COLO829 (cell line): ENCODE results near the gene CITED2.
"Not testable (repeated sequence)": the region's sequence is repeated elsewhere in the genome, so short reads cannot be mapped to it uniquely, and the experiment has no call there.

ENCODE experiments used
- DNase-seq: peaks from one replicate; pipeline ENCODE4 v3.0.0; 2012; ENCODE audit warnings: low spot score

CITED2 gene, protein sequence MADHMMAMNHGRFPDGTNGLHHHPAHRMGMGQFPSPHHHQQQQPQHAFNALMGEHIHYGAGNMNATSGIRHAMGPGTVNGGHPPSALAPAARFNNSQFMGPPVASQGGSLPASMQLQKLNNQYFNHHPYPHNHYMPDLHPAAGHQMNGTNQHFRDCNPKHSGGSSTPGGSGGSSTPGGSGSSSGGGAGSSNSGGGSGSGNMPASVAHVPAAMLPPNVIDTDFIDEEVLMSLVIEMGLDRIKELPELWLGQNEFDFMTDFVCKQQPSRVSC

DNA sequence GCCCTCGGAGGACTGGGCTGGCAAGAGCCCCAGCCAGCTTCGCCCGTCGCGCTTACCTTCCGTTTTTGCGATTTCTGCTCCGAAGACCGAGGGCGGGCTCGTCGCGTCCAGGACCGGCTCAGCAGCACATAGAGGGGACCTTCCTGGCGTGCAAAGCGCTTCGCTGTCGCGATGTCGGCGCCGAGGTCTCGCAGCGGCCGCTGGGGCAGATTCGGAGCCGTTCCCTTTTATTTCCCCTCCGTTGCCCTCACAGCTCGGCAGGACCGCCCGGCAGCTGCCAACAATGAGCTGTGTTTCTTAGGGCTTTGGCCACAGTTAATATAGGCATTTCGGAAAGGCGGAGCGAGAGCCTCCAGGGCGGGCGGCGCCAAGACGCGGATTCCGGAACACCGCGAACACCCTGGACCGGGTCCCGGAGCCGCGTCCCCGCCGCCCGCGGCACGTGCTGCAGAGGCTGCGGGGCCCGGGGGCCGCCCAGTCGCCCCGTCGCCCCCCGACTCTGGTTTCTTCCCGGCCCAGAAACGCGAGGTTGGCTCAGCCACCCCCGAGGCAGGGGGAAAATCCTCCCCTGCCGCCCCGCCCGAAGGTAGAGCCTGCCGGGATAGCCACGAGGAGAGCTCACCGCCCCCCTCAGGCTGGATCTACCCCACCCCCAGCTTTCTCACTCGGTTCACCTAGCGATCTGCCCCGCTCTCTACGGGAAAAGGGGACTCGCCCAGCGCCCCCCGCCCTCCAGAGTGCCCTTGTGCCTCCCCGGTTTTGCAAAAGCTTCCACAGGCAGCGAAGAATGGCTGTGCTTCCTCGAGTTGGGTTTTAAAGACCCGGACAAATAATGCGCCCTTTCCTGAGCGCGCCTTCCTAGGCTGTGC, at the start of gene CITED2:
Gene CITED2 (minus strand): TSS at position 292 of the 869 bp plus-strand sequence. CDS start 704 bp downstream, outside the sequence.
- DNase-seq, result peak; percentile 75

DNA sequence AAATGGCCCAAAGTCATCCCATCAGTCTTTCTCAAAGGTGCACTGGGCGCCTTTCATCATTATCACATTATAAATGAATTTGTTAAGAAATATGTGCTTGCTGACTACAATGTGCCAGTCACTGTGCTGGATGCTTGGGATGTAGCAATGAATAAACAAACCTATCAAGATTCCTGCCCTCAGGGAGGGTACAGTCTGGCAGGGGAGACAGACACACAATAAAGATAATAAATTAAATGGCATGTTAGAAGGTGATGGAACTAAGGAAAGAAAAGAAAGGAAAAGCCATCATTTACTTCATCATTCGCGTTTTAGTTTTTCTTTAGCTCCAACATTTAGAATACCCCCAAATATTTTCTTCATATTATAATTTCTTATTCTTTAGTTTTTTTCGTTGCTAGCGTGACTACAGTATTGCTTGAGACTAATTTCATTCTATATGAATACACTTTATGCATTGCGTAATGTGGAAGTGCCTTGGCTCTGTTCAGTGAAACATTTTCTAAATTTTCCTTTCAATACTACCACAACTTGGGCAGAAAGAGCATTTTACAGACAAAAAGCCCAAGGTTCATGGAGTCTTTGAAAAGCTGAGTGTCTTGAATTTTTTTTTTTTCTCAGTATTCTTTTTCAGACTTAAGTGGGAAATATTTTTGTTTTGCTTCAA, 48.7 kb upstream of the CITED2 start:
- DNase-seq, result no peak

DNA sequence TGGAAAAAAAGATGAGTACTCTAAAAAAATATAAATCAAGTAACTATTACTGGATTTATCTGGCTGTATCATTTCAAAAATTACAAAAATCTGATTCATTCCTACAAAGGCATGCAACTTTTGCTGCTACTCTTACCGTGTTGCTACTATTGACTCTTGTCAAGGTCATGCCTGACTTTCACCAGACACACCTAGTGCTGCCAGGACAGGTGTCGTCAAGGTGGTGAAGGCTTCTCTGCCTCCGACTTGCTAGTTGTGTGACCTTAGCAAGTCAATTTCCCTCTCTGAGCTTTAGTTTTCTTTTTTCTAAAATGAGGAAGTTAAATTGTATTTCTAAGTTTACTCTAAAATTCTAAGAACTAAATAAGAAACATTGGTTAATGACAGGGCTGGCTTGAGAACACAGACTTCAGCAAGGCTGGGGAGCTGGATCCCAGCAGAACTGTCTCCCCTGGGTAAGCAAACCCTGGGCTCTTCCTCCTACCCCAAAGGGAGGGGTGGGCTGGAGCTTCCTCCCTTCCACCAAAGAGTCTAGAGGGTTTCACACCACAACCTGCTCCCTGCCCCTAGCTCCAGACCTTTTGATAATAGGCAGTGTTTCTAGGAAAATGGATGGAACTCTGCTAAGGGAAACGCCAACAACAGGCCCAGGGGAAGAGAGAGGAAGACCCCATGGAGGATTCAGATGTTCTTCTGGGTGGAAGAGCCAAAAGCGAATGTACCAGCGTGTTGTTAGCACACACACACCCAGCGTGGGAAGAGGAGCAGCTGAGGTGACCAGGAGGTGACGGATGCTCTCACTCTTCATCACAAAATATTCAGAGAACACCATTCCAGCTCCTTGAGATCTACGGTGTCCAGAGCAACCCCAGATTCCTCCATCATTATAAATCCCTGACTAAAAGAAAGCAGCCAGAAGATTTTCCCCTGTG, 47.9 kb upstream of the CITED2 start:
- DNase-seq, result no peak

DNA sequence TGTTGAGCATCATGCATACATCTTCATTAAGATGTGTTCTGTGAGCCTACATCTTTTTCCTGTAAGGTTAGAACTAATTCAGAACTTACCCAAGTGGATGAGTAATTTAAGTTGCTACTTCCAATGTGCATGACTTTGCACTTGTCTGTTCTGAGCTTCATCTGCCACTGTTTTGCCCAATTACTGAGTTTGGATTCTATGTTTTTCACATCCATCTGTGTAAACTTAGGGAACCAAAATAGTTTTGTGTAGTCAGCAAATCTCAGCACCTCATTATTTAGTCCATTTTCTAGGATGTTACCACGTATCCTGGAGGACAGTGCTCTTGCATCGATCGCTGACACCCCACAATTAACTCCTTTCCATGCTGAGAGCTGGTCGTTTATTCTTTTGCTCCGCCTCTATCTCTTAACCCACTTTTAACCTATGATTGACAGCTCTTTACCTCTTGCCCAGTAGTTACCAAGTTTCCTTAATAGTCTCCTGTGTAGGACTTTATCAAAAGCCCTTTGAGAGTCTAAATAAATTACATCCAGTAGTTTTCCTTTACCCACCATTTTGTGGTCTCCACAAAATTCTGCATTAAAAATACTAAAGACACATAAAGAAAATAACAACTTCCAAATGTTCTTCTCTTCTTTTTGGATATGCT, 44.2 kb upstream of the CITED2 start:
- DNase-seq, result no peak

DNA sequence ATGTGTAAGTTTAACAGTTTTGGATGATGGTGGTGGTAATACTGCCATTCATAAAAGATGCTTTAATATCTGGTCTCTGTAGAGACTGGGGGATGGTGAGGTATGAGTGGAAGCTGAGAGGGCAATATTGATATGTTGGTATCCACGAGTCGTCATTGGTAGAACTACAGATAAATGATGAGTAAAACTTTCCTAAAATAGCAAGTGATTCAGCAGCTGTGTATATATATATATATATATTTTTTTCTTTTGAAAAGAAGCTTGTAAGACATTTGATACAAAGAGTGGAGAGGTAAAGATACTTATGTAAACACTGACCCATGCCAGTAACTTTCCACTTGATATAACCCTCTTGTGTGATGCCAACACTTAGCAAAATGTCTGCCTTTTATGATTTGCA, 41.7 kb upstream of the CITED2 start:
- no peak for DNase-seq

DNA sequence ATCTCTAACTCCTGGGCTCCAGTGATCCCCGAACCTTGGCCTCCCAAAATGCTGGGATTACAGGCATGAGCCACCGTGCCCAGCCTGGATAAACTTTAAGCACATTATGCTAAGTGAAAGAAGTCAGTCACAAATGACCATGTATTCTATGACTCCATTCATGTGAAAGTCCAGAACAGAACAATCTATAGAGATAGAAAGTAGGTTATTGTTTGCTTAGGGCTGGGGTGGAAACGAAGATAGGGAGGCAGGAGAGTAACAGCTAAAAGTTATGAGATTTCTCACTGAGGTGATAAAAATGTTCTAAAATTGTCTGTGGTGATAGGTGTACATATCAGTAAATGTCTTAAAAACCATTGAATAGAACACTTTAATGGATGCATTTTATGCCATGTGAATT, 40.9 kb upstream of the CITED2 start:
- DNase-seq, result no peak

DNA sequence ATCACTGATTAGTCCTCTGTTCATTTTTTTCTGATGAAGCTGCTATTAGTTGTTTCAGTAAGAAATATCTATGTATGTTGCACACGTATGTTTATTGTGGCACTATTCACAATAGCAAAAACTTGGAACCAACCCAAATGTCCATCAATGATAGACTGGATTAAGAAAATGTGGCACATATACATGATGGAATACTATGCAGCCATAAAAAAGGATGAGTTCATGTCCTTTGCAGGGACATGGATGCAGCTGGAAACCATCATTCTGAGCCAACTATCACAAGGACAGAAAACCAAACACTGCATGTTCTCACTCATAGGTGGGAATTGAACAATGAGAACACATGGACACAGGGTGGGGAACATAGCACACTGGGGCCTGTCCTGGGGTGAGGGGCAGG, 37.7 kb upstream of the CITED2 start:
- DNase-seq, result not testable (repeated sequence)

DNA sequence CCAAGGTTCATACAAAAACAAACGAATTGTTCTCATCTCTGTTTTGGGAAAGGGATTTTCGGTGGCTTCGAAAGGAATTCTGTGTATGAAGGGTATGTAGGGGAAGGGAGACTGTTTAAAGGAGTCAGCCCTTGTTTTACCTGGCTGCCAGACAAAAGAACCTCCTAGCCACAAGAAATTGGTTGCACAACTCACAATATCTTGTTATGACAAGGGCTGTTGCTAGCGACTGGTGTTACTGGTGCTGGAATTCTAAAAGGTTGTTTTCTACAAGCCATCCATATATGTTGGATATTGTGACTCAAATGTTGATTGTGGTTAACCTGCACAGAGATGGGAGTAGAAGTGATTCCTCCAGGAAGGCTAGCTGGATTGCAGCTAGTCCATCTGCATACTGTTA, 34.6 kb upstream of the CITED2 start:
- no peak for DNase-seq

DNA sequence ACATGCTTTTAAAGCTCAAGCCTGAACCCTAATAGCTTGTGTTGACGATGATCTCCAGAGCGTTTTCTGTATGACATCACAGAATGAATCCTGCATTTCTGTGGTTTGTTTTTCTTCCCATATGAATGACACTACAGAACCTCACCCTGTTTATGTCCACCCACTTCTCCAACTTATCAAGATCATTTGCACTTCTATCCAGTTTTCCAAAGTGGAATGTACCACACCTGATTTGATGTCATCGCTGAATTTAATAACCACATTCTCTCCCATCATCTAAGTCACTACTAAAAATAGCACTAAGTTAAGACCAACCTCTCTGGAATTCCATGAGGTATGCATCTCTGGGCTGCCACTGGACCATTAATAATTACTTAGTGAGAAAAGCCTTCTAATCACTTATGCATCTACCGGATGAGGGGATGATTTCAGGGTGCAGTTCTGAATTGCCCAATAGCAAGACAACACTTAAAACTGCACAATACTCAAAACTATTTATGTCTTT, 33.3 kb upstream of the CITED2 start:
- no peak for DNase-seq

DNA sequence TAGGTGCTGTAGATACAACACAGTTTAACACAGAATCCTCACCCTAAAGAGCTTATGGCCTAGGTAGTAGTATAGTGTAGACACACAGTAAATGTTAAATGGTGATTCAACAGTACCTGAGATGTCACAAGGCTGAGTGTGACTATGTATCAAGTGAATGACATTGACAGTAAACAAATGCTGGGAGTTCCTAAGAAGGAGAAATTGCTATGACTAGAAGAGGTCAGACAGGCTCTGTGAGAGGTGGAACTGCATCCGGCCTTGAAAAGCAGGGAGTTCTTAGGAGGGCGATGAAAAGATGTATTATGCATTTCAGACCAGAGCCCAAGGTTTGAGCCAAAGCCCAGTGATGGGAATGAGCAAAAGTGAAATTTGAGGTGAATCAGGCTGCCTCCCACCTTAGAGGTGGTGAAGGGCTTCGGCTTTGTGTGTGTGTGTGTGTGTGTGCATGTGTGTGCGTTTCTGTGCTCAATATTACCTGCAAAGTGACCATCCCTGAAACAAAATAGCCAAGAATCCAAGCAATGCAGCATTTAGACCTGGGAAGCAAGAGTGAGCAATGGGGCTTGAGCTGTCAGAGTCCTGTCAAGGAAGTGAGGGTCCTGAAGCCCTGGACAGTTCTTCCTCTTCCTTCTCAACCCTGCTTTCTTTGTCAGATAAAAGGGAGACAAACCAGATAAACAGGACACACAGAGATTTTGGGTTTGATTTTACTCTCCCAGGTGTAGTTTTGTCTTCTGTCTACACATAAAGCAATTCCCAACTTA, 32.3 kb upstream of the CITED2 start:
- DNase-seq, result no peak

DNA sequence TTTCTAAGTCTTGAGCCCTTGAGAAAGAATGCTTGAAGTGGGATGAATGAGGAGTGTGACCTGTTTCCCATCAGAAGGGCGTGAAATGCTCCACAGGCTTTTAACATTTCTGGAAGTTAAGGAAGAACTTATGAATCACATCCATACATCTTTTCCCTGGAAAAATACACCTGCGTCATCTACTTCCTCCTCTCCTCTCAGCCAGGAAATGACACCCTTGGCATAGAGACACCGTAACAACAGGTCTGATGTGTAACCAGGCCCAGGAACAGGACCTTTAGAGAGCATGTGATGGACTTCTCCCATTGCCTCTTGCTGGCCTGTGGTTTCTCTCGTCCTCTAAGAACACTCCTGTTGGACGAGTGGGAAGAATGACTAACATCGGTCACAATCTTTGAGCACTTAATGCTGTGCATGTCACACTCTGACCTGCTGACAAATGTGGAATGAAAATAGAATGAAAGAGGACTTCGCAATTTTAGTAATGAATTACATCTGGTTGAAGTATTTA, 28.5 kb upstream of the CITED2 start:
- DNase-seq, result no peak

DNA sequence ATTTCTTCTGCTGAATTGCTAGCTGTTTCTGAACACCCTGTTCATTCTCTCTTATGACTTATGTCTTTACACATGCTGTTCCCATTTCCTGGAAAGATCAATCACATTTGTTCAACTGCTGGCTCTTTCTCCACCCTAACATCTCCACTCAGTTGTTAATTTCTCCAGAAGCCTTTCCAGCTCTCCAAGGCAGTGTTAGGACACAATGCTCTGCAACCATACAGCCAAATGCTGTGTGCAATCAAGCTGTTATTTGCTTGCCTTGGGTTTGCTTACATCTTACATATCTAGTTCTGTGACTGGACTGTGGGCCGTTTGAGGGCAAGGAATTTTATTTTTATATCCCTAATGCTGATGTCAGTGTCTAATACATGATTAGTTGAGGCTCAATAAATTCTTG, 24.2 kb upstream of the CITED2 start:
- no peak for DNase-seq

DNA sequence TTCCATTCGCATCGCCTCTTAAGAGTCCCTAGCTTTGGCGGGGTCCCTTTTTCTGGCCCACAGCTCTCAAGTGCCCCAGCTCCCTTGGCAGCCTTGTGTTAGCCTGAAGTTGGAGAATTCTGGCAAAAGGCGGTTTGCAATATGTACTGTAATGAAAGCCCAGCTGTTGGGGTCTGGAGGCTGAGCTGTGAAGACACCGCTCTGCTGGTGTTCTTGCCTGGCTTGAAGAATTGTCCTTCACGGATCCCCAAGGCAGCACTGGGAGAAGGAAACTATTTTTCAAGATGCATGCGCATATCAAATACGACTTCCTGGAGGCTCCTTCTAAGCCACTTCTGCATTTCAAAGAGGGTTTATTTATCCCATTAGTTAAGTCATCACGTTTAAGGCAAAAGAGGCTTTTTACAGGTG, 21.4 kb upstream of the CITED2 start:
- no peak for DNase-seq

DNA sequence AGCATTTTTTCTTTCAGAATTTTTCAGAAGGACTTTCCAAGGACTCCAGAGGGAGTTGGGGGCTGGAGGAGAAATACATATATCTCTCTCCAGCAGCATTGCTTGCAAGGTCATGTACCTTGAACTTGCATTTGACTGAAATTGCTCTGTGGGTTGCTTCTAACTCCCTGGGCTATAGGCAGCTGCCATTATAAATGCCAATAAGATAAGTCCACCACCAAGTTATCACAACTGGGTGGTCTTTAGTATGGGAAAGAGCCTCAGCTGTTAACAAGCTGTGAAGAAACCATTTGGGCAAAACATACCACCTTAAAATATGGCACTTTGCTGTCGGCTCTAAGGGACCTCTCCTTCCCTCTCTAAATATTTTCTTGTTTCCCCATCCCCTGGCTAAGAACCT, 20.9 kb upstream of the CITED2 start:
- DNase-seq, result no peak

DNA sequence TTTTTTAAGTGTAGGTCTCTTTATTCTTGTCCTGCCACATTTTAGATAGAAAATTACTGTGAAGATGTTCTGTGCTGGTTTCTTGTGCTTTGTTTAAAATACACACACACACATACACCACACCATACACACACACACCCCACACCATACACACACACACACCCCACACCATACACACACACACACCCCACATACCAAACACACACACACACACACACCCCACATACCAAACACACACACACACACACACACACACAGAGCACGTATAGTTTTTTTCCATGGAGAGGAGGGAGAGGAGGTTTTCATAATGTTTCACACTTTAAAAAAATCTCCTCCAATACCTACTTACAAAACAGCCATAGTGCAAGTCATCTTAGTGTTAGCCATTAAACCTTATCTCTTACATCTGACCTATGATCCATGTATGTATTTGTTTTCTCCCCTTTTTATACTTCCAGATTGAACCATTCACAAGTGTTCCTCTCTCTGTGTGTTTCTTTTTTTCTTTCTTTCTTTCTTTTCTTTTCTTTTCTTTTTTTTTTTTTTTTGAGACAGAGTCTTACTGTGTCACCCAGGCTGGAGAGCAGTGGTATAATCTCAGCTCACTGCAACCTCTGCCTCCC, 19.7 kb upstream of the CITED2 start:
- no peak for DNase-seq

DNA sequence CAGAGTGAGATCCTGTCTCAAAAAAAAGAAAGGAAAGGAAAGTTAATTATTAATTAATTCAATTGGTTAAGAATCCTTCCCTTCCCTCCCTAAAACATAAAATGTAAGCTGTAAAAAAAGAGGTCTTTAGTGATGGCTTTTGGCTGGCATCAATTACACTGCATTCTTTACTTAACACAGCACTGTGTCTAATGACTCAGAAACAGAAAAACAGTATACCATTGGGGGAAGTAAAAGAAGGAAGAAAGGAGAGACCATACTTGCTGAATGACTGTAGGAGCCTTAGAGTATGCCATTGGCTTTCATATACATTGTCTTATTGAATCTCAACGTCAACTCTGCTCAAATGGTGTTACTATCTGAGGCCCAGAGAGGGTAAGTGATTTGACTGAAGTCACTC, 18.3 kb upstream of the CITED2 start:
- no peak for DNase-seq

DNA sequence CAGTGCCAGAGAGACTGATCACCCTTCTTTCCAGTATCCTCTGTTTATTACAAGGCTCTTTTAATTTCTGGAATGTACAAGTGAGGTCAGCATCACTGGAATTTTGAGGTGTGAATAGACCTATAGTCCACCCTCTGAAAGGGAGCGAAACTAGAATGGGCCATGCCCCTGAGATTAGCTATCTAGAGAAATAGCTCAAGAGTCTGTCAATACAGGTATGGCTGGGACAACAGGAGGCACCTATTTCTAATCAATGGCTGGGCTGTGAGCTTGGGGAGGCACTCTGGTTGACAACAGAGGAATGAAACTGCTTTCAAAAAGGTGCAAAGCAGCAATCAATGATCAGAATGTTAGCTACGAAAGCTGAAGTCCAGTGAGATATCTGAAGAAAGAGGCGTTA, 17.3 kb upstream of the CITED2 start:
- no peak for DNase-seq

DNA sequence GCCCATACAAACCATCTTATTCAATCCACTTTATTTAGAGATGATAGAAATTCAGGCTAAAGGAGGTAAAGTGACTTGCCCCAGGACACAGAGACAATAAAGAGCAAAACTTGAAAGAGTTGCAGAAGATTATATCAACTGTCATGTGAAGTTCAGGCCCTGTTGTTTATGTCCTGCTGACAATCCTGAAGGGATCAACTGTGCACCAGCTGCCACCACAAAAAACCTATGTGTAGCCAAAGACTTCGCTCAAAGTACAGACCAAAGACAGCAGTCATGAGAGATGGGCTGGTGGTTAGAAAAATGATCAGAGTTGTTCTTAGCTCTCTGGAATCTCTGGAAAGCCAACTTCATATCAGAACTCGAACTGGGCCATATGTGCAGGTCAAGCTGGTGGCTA, 16.0 kb upstream of the CITED2 start:
- DNase-seq, result no peak

DNA sequence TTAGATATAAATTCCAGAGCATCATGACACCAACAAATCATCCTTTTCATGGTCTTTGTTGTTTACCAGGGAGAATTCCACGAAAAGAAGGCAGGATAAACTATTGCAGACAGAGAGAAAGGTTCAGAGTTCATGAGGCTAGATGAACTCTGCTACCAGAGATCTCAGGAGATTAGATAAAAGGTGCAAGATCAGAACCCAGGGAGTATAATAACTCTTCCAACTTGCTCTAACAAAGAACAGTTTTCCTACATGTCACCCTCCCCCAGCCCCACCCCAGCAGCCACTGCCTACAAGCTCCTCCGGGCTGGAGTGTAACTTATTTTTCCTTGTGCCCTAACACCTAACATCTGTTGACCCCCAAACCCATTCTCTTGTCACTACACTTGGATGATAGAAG, 13.9 kb upstream of the CITED2 start:
- DNase-seq, result no peak

DNA sequence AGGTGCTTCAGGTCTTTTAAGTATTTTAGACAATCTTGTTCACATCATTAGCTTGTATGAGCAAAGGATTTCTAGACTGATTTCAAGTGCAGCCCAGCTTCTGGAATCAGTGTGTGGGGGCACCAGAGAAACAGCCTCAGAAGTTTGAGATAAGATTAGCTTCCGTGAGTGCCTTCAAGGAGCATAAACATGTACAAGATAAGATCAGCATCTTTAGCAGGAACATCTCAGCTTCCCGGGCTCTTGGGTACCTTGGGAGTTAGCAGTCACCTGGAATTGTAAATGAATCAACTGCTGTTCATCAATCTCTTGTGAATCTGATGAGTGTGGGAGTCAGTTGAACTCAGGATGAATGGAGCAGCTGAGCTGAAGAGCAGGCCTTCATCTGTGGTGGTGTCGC, 12.0 kb upstream of the CITED2 start:
- DNase-seq, result no peak
